ENCODE measurements around the gene PDK3.

Gene PDK3

GRCh38 chrX:24464836-24465531 lies at the start of gene PDK3:
Gene PDK3 (plus strand): TSS chrX:24465286. CDS start chrX:24465456, 170 bp downstream.
- DNase-seq: peak; percentile 78

- no peak for DNase-seq
Measured at GRCh38 chrX:24415921-24416320, 49.2 kb upstream of the PDK3 start.

DNA sequence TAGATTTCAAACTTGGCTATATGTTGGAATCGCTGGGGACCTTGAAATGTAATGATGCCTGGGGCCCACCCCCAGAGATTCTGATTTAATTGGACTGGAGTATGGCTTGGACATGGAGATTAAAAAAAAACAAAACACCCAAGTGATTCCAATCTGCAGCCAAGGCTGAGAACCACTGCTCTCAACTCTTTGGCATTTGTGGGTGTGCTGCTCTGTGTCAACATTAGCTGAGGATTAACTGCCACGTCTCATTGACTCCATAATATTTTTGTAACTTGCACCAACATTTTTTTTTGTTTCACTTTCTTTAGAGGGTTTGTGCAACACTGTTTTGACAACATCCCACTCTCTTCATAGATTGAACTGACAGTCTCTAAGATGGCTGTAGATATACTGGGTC lies 41.1 kb upstream of the PDK3 start:
- DNase-seq: no peak

DNA sequence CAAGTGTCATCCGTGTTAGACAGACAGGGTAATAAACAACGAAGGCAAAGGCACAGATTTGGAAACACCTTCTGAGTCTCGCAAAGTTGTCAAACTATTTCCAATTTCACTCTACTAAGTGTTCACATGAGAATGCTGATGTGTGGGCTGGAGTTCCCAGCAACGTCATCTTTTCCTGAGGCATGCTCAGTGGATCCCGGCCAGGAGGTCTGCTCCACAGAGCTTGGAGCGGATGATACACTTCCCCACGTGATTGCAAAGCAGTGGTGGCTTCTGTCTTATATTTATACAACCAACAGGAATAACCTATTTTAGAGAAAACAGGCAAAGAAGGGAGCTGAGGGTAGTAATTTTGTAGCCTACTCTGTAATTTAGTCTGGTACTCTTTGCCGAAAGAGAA lies 40.1 kb upstream of the PDK3 start:
- no peak for DNase-seq

- DNase-seq: no peak
Measured at GRCh38 chrX:24425806-24426205, 39.3 kb upstream of the PDK3 start.

DNA sequence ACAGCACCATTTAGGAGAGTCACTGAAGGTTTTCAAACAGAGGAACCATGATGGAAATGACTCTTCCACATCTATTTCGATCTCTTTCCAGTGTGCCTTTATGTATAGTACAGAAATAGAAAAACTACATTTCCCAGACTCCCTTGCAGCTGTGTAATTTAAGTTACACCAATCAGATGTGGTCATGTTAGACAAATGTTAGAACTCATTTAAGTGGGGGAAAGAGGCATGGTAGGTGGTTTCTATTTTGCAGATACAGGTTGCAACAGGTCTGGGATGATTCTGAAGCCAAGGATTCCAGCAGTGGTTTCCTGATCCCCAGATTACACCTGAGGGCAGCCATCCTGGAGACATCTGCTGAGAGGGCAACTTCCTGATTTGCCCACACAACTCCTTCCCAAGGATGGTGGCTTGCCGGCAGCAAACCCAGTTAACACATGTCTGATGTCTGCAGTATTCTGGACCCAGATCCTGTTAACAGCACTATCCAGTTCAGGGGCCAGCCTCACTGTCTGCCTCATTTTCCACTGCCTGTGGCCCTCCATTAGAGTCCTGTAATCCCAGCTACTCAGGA lies 38.7 kb upstream of the PDK3 start:
- DNase-seq: no peak

- DNase-seq: no peak
Measured at GRCh38 chrX:24426921-24427746, 38.0 kb upstream of the PDK3 start.

DNA sequence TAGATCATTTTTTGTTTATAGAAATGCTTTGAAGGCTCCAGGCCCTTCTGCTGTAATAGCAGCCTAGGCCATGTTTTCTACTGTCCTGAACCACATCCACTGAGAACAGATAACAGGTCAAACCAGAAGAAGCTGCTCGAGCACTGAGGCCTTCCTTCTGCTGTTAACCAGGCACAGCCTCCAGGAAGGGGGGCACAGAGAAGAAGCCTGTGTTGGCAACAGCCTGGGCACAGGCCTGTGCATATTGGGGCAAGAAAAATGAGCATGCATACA lies 37.4 kb upstream of the PDK3 start:
- DNase-seq: no peak

- no peak for DNase-seq
Measured at GRCh38 chrX:24428516-24428915, 36.6 kb upstream of the PDK3 start.

GRCh38 chrX:24435060-24435459 lies 30.0 kb upstream of the PDK3 start:
- DNase-seq: no peak

DNA sequence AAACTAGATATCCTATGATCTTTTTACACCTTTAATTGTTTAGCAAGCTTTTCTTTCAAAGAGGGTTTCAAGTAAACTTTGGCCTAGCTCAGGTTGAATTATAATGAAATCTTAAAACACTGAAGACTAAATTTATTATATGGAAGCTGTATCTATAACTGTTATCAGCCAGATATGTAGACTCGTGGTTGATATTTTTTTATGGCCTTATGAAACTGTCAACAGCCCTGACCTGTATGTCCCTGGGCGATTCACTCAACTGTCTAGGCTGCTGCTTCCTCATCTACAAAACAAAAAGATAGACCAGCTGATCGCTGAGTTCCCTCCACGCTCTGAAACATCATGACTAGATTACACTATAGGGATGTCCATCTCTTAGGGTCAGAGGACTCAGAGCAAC lies 21.2 kb upstream of the PDK3 start:
- no peak for DNase-seq

DNA sequence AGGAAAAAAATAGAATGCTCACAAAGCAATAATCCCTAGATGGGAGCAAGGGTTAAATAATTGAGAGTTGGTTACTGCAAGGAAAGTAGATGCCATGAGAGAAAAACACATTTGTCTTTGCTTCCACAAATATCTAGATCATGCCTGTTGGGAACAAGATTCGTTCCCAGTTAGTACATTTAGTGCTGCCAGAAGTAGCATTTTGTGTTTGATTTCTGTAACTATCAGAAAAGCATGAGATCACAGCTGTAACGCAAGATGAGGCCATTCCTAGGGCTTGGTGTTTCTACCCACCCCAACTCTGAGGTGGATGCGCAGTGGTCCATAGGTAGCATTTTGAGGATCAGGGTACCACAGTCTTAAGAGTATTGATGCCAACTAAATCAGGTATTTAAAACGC lies 20.4 kb upstream of the PDK3 start:
- no peak for DNase-seq

GRCh38 chrX:24448762-24449250 lies 16.3 kb upstream of the PDK3 start:
- no peak for DNase-seq

GRCh38 chrX:24463077-24463476 lies 2.0 kb upstream of the PDK3 start:
- no peak for DNase-seq

DNA sequence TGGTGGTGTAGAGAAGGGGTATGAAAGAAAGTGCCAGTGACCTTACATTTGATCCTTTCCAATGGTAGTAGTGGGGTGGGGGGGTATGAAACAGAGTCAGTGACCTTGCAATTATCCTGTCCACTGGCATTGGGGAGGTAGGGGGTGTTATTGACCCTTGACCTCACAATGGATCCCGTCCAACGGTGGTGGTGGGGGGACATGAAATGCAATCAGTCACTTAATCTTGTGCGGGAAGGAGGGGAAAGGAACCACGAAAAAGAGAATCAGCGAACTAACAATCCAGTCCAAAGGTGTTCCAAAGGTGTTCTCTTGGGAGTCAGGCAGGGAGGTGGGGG lies 619 bp upstream of the PDK3 start:
- no peak for DNase-seq

- DNase-seq: no peak
Measured at GRCh38 chrX:24465532-24465865, 413 bp downstream of the PDK3 start.

DNA sequence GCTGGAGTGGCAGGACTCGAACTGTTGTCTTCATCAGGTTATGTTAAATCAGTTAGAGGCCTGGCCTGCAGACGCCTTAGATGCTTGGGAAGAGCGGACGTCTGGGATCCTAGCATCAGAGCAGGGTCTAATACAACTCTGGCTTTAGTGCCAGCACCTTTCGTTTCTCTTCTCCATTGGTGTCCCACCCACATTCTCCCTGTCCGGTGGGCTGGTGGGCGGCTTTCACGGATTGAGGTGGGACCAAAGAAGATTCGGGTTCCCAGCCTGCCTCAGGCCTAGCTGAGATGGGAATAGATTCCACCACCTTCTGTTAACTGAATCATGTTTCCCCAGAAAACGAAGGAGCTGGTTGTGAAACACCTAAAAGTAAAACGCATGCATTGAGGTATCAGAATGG lies 939 bp downstream of the PDK3 start:
- DNase-seq: no peak

GRCh38 chrX:24468245-24468644 lies 3.2 kb downstream of the PDK3 start:
- DNase-seq: no peak

DNA sequence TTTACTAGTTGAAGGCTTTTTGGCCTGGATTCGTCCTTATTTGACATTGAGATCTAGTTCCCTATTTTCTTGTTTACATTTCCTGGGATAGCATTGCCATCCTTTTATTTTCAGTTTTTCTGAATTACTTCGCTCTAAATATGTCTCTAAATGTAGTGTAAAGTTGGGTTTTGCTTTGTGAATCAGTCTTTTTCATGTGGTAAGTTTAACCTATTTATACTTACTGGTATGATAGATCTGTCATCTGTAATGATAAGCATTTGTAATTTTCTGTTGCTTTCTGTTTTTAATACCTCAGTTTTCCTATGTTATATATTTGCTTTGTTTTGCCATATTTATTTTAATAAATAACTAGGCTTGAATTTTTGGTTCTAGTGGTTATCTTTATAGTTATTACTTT lies 6.7 kb downstream of the PDK3 start:
- no peak for DNase-seq

GRCh38 chrX:24475480-24475879 lies 10.4 kb downstream of the PDK3 start:
- no peak for DNase-seq

DNA sequence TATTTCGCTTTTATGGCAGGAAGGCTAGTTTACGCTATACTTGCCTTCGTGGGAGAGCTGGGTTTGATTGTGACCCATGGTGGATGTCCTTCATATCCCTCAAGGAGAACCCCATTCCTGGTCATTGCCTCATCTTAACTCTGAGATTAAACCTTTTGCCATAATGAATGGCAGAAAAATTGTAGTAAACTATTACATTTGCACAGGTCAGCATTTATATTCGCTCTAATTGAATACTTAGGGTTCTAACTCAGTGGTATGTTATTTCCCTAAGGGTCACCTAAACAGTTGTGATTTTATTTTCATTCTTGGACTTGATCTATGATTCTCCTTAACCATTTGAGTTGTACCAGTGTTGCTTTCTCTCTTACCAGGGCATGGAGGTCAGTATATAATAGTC lies 13.4 kb downstream of the PDK3 start:
- no peak for DNase-seq

DNA sequence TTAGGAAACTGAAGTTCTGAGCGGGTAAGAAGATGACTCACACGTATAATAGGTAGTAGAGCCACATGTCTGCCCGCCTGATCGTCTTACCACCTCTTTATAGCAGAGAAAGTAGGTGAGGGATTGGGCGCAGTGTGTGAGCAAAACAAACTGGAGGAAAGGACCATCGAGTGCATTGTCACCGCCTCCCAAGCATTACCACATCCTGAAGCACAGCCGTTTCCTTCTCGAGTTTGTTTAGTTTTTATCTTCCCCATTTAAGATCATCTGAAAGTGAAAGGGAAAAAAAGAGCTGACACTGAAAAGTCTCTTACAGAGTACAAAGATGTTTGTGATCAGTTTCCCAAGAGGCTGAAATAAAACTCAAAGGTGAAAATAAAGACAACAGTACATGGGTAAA lies 14.8 kb downstream of the PDK3 start:
- DNase-seq: no peak

GRCh38 chrX:24480400-24480865 lies 15.3 kb downstream of the PDK3 start:
- no peak for DNase-seq

- DNase-seq: no peak
Measured at GRCh38 chrX:24482823-24483415, 17.8 kb downstream of the PDK3 start.
